ENCODE results near the gene MRTFA.

Gene MRTFA

GRCh38 chr22:40484906-40485669 lies 151.4 kb downstream of the MRTFA start:
- no peak for DNase-seq

GRCh38 chr22:40482886-40483285 lies 153.6 kb downstream of the MRTFA start:
- no peak for DNase-seq

GRCh38 chr22:40482391-40482790 lies 154.1 kb downstream of the MRTFA start:
- DNase-seq, result no peak

GRCh38 chr22:40480996-40481395 lies 155.5 kb downstream of the MRTFA start:
- no peak for DNase-seq

- DNase-seq, result no peak
Observed at GRCh38 chr22:40479887-40480538, 156.5 kb downstream of the MRTFA start.

- DNase-seq, result no peak
Observed at GRCh38 chr22:40479126-40479800, 157.3 kb downstream of the MRTFA start.

- no peak for DNase-seq
Observed at GRCh38 chr22:40478338-40479125, 158.0 kb downstream of the MRTFA start.

GRCh38 chr22:40477683-40478337 lies 158.7 kb downstream of the MRTFA start:
- no peak for DNase-seq

- DNase-seq, result no peak
Observed at GRCh38 chr22:40476341-40476740, 160.2 kb downstream of the MRTFA start.

GRCh38 chr22:40473703-40474102 lies 162.8 kb downstream of the MRTFA start:
- DNase-seq, result no peak

GRCh38 chr22:40472579-40472978 lies 163.9 kb downstream of the MRTFA start:
- DNase-seq, result no peak

GRCh38 chr22:40472051-40472450 lies 164.5 kb downstream of the MRTFA start:
- no peak for DNase-seq

- no peak for DNase-seq
Observed at GRCh38 chr22:40469181-40469580, 167.3 kb downstream of the MRTFA start.

- DNase-seq, result no peak
Observed at GRCh38 chr22:40468616-40469015, 167.9 kb downstream of the MRTFA start.

- DNase-seq, result no peak
Observed at GRCh38 chr22:40466976-40467375, 169.5 kb downstream of the MRTFA start.

- DNase-seq, result no peak
Observed at GRCh38 chr22:40463683-40464082, 172.8 kb downstream of the MRTFA start.

- no peak for DNase-seq
Observed at GRCh38 chr22:40463017-40463631, 173.4 kb downstream of the MRTFA start.

- DNase-seq, result no peak
Observed at GRCh38 chr22:40462195-40462984, 174.1 kb downstream of the MRTFA start.

- DNase-seq, result no peak
Observed at GRCh38 chr22:40453671-40454070, 182.8 kb downstream of the MRTFA start.

GRCh38 chr22:40452730-40453487 lies 183.6 kb downstream of the MRTFA start:
- no peak for DNase-seq

GRCh38 chr22:40451210-40451609 lies 185.3 kb downstream of the MRTFA start:
- DNase-seq, result no peak

Measured in 8988T (cell line).